GM23338 (cell line): ENCODE data around the gene FAM13A.

Source experiments
- EZH2 ChIP-seq: fragments of 200-600 bp; sonication (generic); IDR thresholded peaks from one replicate; pipeline ENCODE4 v1.8.0; 2017; ENCODE audit warnings: antibody characterized with exemption, mild to moderate bottlenecking, low read depth; ENCODE audit not compliant: unreplicated experiment
- EZH2phosphoT487 ChIP-seq: fragments of 200-600 bp; sonication (generic); IDR thresholded peaks from one replicate; pipeline ENCODE4 v1.8.1; 2018; ENCODE audit warnings: antibody characterized with exemption; ENCODE audit not compliant: unreplicated experiment
- POLR2AphosphoS5 ChIP-seq: IDR thresholded peaks from 2 replicates; pipeline ENCODE4 v1.6.1; 2016; ENCODE audit warnings: antibody characterized with exemption, low read depth
- ZNF114 ChIP-seq: fragments of 250-450 bp; sonication (Bioruptor Pico); IDR thresholded peaks from 2 replicates; pipeline ENCODE4 v1.5.0; 2020; ENCODE audit warnings: mild to moderate bottlenecking, moderate library complexity
- TF ChIP-seq, protein P1 (sequence below), 2 experiments: fragments of 200-600 bp in 1 of 2; sonication (generic) in 1 of 2; conservative IDR thresholded peaks; 2 replicates each; pipeline versions ENCODE4 v1.5.1 to v1.6.1; 2016 to 2017; ENCODE audit warnings: antibody characterized with exemption in 2 of 2, low read depth in 2 of 2, mild to moderate bottlenecking in 2 of 2, moderate library complexity in 1 of 2
- TF ChIP-seq, protein P2 (sequence below): IDR thresholded peaks from one replicate; pipeline ENCODE4 v1.6.1; 2018; ENCODE audit warnings: antibody characterized with exemption; ENCODE audit not compliant: unreplicated experiment

- TF ChIP-seq, protein P1, sequence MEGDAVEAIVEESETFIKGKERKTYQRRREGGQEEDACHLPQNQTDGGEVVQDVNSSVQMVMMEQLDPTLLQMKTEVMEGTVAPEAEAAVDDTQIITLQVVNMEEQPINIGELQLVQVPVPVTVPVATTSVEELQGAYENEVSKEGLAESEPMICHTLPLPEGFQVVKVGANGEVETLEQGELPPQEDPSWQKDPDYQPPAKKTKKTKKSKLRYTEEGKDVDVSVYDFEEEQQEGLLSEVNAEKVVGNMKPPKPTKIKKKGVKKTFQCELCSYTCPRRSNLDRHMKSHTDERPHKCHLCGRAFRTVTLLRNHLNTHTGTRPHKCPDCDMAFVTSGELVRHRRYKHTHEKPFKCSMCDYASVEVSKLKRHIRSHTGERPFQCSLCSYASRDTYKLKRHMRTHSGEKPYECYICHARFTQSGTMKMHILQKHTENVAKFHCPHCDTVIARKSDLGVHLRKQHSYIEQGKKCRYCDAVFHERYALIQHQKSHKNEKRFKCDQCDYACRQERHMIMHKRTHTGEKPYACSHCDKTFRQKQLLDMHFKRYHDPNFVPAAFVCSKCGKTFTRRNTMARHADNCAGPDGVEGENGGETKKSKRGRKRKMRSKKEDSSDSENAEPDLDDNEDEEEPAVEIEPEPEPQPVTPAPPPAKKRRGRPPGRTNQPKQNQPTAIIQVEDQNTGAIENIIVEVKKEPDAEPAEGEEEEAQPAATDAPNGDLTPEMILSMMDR (conservative IDR thresholded peaks at IDR 0.05; ENCODE audit: low read depth in 2 of 2) = no peak
- TF ChIP-seq EZH2 (no peak), POLR2AphosphoS5 (no peak), ZNF114 (no peak), EZH2phosphoT487 (no peak)
- TF ChIP-seq, protein P2, sequence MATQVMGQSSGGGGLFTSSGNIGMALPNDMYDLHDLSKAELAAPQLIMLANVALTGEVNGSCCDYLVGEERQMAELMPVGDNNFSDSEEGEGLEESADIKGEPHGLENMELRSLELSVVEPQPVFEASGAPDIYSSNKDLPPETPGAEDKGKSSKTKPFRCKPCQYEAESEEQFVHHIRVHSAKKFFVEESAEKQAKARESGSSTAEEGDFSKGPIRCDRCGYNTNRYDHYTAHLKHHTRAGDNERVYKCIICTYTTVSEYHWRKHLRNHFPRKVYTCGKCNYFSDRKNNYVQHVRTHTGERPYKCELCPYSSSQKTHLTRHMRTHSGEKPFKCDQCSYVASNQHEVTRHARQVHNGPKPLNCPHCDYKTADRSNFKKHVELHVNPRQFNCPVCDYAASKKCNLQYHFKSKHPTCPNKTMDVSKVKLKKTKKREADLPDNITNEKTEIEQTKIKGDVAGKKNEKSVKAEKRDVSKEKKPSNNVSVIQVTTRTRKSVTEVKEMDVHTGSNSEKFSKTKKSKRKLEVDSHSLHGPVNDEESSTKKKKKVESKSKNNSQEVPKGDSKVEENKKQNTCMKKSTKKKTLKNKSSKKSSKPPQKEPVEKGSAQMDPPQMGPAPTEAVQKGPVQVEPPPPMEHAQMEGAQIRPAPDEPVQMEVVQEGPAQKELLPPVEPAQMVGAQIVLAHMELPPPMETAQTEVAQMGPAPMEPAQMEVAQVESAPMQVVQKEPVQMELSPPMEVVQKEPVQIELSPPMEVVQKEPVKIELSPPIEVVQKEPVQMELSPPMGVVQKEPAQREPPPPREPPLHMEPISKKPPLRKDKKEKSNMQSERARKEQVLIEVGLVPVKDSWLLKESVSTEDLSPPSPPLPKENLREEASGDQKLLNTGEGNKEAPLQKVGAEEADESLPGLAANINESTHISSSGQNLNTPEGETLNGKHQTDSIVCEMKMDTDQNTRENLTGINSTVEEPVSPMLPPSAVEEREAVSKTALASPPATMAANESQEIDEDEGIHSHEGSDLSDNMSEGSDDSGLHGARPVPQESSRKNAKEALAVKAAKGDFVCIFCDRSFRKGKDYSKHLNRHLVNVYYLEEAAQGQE = no peak
Observed at GRCh38 chr4:88857588-88857987, 199.4 kb downstream of the FAM13A start.
